SH-SY5Y (cell line): ENCODE data around the gene CFAP97D2.

Source experiments
- GATA2 ChIP-seq: IDR thresholded peaks from 2 replicates; pipeline ENCODE4 v1.6.1; 2011; ENCODE audit warnings: mild to moderate bottlenecking, low read depth, low read length
- GATA3 ChIP-seq: IDR thresholded peaks from 2 replicates; pipeline ENCODE4 v1.6.1; 2011; ENCODE audit warnings: low read depth, mild to moderate bottlenecking, low read length, moderate library complexity

DNA sequence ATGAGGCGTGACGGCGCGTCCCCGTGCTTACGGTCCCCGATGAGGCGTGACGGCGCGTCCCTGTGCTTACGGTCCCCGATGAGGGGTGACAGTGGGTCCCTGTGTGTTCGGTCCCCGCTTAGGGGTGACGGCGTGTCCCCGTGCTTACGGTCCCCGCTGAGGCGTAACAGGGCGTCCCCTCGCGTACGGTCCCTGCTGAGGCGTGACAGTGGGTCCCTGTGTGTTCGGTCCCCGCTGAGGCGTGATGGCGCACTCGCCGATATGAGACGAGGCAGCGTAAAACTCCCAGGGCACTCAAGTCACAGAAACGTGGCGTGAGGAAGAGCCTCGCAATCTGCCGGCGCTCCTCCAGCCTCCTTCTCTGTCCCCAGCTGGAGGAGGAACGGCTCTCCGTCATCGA lies 20.9 kb downstream of the CFAP97D2 start:
- no peak for TF ChIP-seq GATA2
- TF ChIP-seq GATA3: no peak
